Fibroblast of the aortic adventitia (primary cell): Measurements from ENCODE around the gene SELENOV. TPM values are rescaled to one million over a fixed set of nuclear protein-coding genes. Genes with fewer than 3 reads are reported as not detected.

ENCODE experiments used
- DNase-seq: peaks from one replicate; pipeline ENCODE4 v3.0.0-alpha.2; 2010; ENCODE audit warnings: low read depth
- H3K4me3 ChIP-seq: 2 replicates; pipeline ENCODE4 v1.5.1; 2011; ENCODE audit warnings: low read depth, mild to moderate bottlenecking, control low read depth, low read length, moderate library complexity
- total RNA-seq: library from RNA; depleted of rRNA; stranded (reverse); fragments of >200 nt; gene quantifications from 2 replicates; pipeline ENCODE4 v1.2.3, GENCODE V29; 2012; ENCODE audit warnings: low replicate concordance
- TF ChIP-seq, protein P1 (sequence below): IDR thresholded peaks from 2 replicates; pipeline ENCODE4 v1.5.1; 2011; ENCODE audit warnings: mild to moderate bottlenecking, low read length, control low read depth, inconsistent platforms; ENCODE audit not compliant: insufficient read depth

Gene SELENOV
- total RNA-seq, 1 donor: not detected

DNA sequence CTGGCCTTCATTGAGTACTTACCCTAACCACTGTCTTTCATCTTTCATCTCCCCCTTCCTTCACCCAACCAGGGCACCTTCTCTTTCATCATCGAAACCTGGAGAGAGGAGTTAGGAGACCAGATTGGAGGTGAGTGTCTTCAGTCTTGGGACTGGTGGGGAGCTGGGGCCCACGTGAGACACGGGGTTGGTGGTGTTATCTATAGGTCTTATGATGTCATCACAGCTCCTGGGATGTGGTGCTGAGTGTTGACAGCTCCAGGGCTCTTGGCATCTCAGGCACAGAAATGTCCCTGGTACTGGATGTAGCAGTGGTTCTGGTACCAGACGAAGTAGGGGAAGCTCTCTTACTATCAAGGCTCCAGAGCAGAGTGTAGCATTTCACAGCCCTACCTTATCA, 14.4 kb upstream of the SELENOV start:
- no peak for DNase-seq
- TF ChIP-seq, protein P1, sequence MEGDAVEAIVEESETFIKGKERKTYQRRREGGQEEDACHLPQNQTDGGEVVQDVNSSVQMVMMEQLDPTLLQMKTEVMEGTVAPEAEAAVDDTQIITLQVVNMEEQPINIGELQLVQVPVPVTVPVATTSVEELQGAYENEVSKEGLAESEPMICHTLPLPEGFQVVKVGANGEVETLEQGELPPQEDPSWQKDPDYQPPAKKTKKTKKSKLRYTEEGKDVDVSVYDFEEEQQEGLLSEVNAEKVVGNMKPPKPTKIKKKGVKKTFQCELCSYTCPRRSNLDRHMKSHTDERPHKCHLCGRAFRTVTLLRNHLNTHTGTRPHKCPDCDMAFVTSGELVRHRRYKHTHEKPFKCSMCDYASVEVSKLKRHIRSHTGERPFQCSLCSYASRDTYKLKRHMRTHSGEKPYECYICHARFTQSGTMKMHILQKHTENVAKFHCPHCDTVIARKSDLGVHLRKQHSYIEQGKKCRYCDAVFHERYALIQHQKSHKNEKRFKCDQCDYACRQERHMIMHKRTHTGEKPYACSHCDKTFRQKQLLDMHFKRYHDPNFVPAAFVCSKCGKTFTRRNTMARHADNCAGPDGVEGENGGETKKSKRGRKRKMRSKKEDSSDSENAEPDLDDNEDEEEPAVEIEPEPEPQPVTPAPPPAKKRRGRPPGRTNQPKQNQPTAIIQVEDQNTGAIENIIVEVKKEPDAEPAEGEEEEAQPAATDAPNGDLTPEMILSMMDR: no peak
- H3K4me3 ChIP-seq: no peak overlapping the region

DNA sequence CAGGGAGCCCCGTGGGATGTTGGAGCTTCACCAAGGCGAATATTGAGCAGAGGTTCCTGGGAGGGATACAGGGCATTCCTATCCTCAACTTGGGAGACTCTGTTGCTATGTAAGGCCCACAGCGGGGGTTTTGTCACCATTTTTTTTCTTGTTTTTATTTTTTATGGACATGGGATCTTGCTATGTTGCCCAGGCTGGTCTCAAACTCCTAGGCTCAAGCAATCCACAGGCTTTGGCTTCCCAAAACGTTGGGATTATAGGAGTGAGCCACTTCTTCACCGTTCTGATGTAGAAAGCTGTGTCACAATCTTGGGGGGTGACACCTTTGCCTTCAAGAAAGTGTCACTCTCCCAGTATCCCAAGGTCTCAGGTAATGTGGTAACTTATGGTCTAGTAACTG, 13.6 kb upstream of the SELENOV start:
- no peak overlapping the region for H3K4me3 ChIP-seq
- DNase-seq: no peak
- TF ChIP-seq, protein P1: no peak

DNA sequence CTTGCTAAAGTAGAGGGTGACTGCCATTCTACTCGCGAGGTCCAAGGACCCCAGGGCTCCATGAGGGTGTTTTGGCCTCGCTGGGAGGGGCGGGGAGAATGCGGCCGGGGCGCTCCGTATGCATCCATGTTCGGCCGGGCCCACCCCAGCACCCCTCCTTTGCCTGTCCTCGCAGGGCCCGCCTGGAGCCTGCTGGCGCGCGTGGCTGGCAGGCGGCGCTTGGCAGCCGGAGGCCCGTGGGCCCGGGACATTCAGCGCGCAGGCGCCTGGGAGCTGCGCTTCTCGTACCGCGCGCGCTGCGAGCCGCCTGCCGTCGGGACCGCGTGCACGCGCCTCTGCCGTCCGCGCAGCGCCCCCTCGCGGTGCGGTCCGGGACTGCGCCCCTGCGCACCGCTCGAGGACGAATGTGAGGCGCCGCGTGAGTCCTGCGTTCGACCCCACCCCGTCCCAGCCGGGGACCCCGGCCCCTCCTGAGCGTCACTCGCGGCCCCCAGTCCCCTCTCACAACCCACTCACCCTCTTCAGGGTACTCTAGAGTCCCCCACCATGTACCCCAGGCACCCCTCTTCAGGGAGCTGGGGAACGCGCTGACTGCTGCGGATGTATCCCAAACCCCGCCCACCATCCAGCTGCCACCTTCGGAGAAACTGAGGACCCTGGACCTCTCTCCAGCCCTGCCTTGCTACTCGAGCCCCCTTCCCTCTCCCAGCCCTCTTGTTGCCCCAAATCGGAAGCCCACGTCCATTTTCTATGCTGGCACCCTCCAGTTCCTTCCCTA, 12.1 kb upstream of the SELENOV start:
- TF ChIP-seq, protein P1: peak; percentile 50
- DNase-seq: peak; percentile 63
- no peak overlapping the region for H3K4me3 ChIP-seq

GRCh38 chr19:39506598-39506943, 8.4 kb upstream of the SELENOV start:
- TF ChIP-seq, protein P1: no peak
- no peak for DNase-seq
- peak overlapping the region; percentile 65 for H3K4me3 ChIP-seq

GRCh38 chr19:39506944-39507714, 7.8 kb upstream of the SELENOV start:
- TF ChIP-seq, protein P1: no peak
- DNase-seq: peak; percentile 38
- peak overlapping the region; percentile 65 for H3K4me3 ChIP-seq

GRCh38 chr19:39507715-39508364, 7.1 kb upstream of the SELENOV start:
- TF ChIP-seq, protein P1: no peak
- DNase-seq: no peak
- H3K4me3 ChIP-seq: peak overlapping the region; percentile 65
